IMR-90 (cell line): ENCODE results near the gene KIF18B. TPM values are rescaled to one million over a fixed set of nuclear protein-coding genes. Genes with fewer than 3 reads are reported as not detected.

Source experiments
- ATAC-seq: fragments of 200-7000 bp; cut with Tn5 transposase; 2 replicates; pipeline ENCODE4 v1.9.1; 2020; ENCODE audit warnings: low read depth, mild to moderate bottlenecking, moderate library complexity
- BruUV-seq: library from RNA; stranded (reverse); fragments of 400-500 nt; replicated peaks from 2 replicates; lab custom pipeline; 2021; lab: Mats Ljungman, UMichigan
- CTCF ChIA-PET: fragments of 300-600 bp; formaldehyde crosslinking; extraction: SDS; loops from one replicate; lab custom pipeline; 2021; ENCODE audit warnings: antibody characterized with exemption; lab: Yijun Ruan, JAX
- POLR2A ChIA-PET: fragments of 300-600 bp; sonication (Branson Sonifier 250); formaldehyde crosslinking; loops from one replicate; lab custom pipeline; 2022; ENCODE audit warnings: antibody characterized with exemption; ENCODE audit not compliant: unreplicated experiment; lab: Charles Lee
- DNase-seq: peaks from one replicate; pipeline ENCODE4 v3.0.0; 2013
- H2AFZ ChIP-seq: replicated peaks from 2 replicates; pipeline ENCODE3; 2013; ENCODE audit warnings: low read length, mild to moderate bottlenecking; ENCODE audit not compliant: poor library complexity
- H2AK5ac ChIP-seq: 2 replicates; pipeline ENCODE4 v1.6.1; 2013; ENCODE audit warnings: low read depth, low read length, inconsistent platforms
- H2AK9ac ChIP-seq: replicated peaks from 2 replicates; pipeline ENCODE3; 2013; ENCODE audit warnings: mild to moderate bottlenecking, low read depth, low read length, moderate library complexity; ENCODE audit not compliant: poor library complexity
- H2BK120ac ChIP-seq: 2 replicates; pipeline ENCODE4 v1.6.1; 2013; ENCODE audit warnings: low read depth, low read length, inconsistent platforms
- H2BK15ac ChIP-seq: 3 replicates; pipeline ENCODE4 v1.6.1; 2013; ENCODE audit warnings: low read depth, low read length, inconsistent platforms
- H2BK20ac ChIP-seq: 2 replicates; pipeline ENCODE4 v1.6.1; 2013; ENCODE audit warnings: low read depth, mild to moderate bottlenecking, inconsistent platforms, low read length, moderate library complexity
- H2BK5ac ChIP-seq: 2 replicates; pipeline ENCODE4 v1.6.1; 2013; ENCODE audit warnings: mild to moderate bottlenecking, low read depth, low read length, inconsistent platforms; ENCODE audit not compliant: poor library complexity, severe bottlenecking
- H3K14ac ChIP-seq: replicated peaks from 2 replicates; pipeline ENCODE4 v1.6.1; 2013; ENCODE audit warnings: low read depth, low read length, inconsistent platforms
- H3K18ac ChIP-seq: 2 replicates; pipeline ENCODE4 v1.6.1; 2013; ENCODE audit warnings: low read depth, low read length, control low read depth
- H3K23ac ChIP-seq: 2 replicates; pipeline ENCODE4 v1.6.1; 2013; ENCODE audit warnings: low read depth, low read length, inconsistent platforms
- H3K27ac ChIP-seq: 2 replicates; pipeline ENCODE4 v1.5.1; 2013; ENCODE audit warnings: mild to moderate bottlenecking, control low read depth, low read length; ENCODE audit not compliant: insufficient read depth
- H3K27me3 ChIP-seq: 2 replicates; pipeline ENCODE4 v1.6.1; 2013; ENCODE audit warnings: low read length; ENCODE audit not compliant: control insufficient read depth, insufficient read depth
- H3K36me3 ChIP-seq: 2 replicates; pipeline ENCODE4 v1.6.1; 2013; ENCODE audit warnings: low read length, mixed read lengths; ENCODE audit not compliant: control insufficient read depth, insufficient read depth
- H3K4ac ChIP-seq: 2 replicates; pipeline ENCODE4 v1.6.1; 2013; ENCODE audit warnings: low read depth, low read length, inconsistent platforms
- H3K4me1 ChIP-seq: 2 replicates; pipeline ENCODE4 v1.6.1; 2013; ENCODE audit warnings: low read length, mixed read lengths; ENCODE audit not compliant: control insufficient read depth, insufficient read depth
- H3K4me2 ChIP-seq: 2 replicates; pipeline ENCODE4 v1.6.1; 2013; ENCODE audit warnings: low read depth, mild to moderate bottlenecking, control low read depth, low read length, moderate library complexity
- H3K4me3 ChIP-seq: 2 replicates; pipeline ENCODE4 v1.5.1; 2013; ENCODE audit warnings: low read depth, mild to moderate bottlenecking, control low read depth, low read length, moderate library complexity; ENCODE audit not compliant: insufficient read depth
- H3K56ac ChIP-seq: 2 replicates; pipeline ENCODE4 v1.6.1; 2013; ENCODE audit warnings: low read length, inconsistent platforms; ENCODE audit not compliant: insufficient read depth; ENCODE audit errors: extremely low read depth
- H3K79me1 ChIP-seq, 2 experiments: 2 replicates each; pipeline ENCODE4 v1.6.1; 2013; ENCODE audit warnings: low read length in 2 of 2, inconsistent platforms in 1 of 2, low read depth in 1 of 2
- H3K9ac ChIP-seq: 2 replicates; pipeline ENCODE4 v1.6.1; 2013; ENCODE audit warnings: low read depth, low read length, control low read depth
- H3K9me1 ChIP-seq: 2 replicates; pipeline ENCODE4 v1.6.1; 2013; ENCODE audit warnings: low read length, inconsistent platforms; ENCODE audit not compliant: insufficient read depth
- H3K9me3 ChIP-seq: 2 replicates; pipeline ENCODE4 v1.6.1; 2013; ENCODE audit warnings: low read length; ENCODE audit not compliant: control insufficient read depth, insufficient read depth
- H4K20me1 ChIP-seq: 2 replicates; pipeline ENCODE4 v1.6.1; 2013; ENCODE audit warnings: low read length, inconsistent platforms; ENCODE audit not compliant: insufficient read depth
- H4K5ac ChIP-seq: 2 replicates; pipeline ENCODE4 v1.6.1; 2013; ENCODE audit warnings: mild to moderate bottlenecking, low read depth, low read length, control low read depth
- H4K8ac ChIP-seq, 2 experiments: 2 replicates each; pipeline ENCODE4 v1.6.1; 2013; ENCODE audit warnings: low read depth in 2 of 2, low read length in 2 of 2, control low read depth in 1 of 2, inconsistent platforms in 1 of 2
- H4K91ac ChIP-seq: 2 replicates; pipeline ENCODE4 v1.6.1; 2013; ENCODE audit warnings: low read depth, low read length, inconsistent platforms; ENCODE audit not compliant: insufficient read depth
- CEBPB ChIP-seq: IDR thresholded peaks from 2 replicates; pipeline ENCODE4 v1.6.1; 2012; ENCODE audit warnings: low read depth, low read length, improper control_type of control experiment
- POLR2A ChIP-seq: IDR thresholded peaks from 2 replicates; pipeline ENCODE4 v1.6.1; 2012; ENCODE audit warnings: mild to moderate bottlenecking, low read depth, low read length
- RAD21 ChIP-seq: IDR thresholded peaks from 2 replicates; pipeline ENCODE4 v1.6.1; 2012; ENCODE audit warnings: low read length, improper control_type of control experiment
- RCOR1 ChIP-seq: IDR thresholded peaks from 2 replicates; pipeline ENCODE4 v1.6.1; 2012; ENCODE audit warnings: mild to moderate bottlenecking, low read length, improper control_type of control experiment; ENCODE audit not compliant: insufficient replicate concordance
- SMC3 ChIP-seq: fragments of 150-350 bp; IDR thresholded peaks from 2 replicates; pipeline ENCODE4 v1.6.1; 2016; ENCODE audit warnings: low read depth, mild to moderate bottlenecking, antibody characterized with exemption, low read length, moderate library complexity
- WGBS, 2 experiments: methylation state at CpG; one replicate each; pipeline versions ENCODE4 v1.1.5 to v1.1.7; 2013; ENCODE audit warnings: missing lambda C conversion rate in 2 of 2; ENCODE audit not compliant: insufficient read length in 1 of 2; ENCODE audit errors: extremely low coverage in 2 of 2; 5-methylcytosine and 5-hydroxymethylcytosine counted together
- dilution Hi-C: fragments of 300-500 bp; cut with HindIII; formaldehyde crosslinking; loops from one replicate; pipeline ENCODE4 v1.14.3; 2018; ENCODE audit warnings: low sequenced_read_pairs; ENCODE audit not compliant: unreplicated experiment
- in situ Hi-C: fragments of 300-500 bp; cut with MboI; formaldehyde crosslinking; loops from 3 replicates; pipeline ENCODE4 v1.14.3; 2019; ENCODE audit warnings: low sequenced_read_pairs, inconsistent platforms, mixed read lengths
- intact Hi-C: fragments of 100-400 bp; cut with micrococcal nuclease; formaldehyde crosslinking; loops from 2 replicates; pipeline ENCODE4 v1.10.0; 2022
- polyA plus RNA-seq, 3 experiments: library from polyadenylated mRNA; depleted of rRNA; stranded (reverse); fragments of >200 nt; gene quantifications; 2 replicates each; pipeline ENCODE4 v1.2.3, GENCODE V29; 2012; ENCODE audit warnings: low replicate concordance in 1 of 3
- total RNA-seq: library from RNA; depleted of rRNA; stranded (reverse); fragments of >200 nt; gene quantifications from 2 replicates; pipeline ENCODE4 v1.2.3, GENCODE V29; 2012
- TF ChIP-seq, protein P1 (sequence below): conservative IDR thresholded peaks from 2 replicates; pipeline ENCODE4 v1.5.1; 2012; ENCODE audit warnings: mild to moderate bottlenecking, low read depth, low read length, improper control_type of control experiment

The KIF18B gene
- total and polyA plus RNA-seq, 2 of the 4 experiments (the other 2 are of a cell fraction): 1.3 to 16.0 TPM

DNA sequence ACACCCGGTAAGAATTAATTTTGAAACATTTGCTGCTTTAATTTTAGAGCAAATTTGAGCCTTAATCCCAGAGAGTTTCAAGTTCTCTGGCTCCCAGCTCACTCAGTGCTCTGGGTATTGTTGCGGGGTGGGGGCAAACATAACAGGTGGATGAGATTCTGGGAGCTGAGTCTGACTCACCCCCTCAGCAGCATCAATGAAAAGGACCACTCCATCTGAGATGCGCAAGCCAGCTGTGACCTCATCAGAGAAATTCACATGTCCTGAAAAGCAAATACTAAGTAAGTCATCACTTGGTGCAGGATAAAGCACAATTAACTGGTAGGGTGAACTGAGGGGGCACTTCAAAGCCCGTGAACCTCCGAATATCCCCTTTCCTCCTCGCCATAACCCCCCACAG, 68.2 kb downstream of the KIF18B start:
- WGBS, 2 experiments: no CpG with 5 or more reads among the region's 6 CpGs
- no peak overlapping the region for H4K8ac ChIP-seq

More for the DNA sequence above, 68.2 kb downstream of the KIF18B start:
- dilution Hi-C loops (no loop called here), intact Hi-C loops (no loop called here), in situ Hi-C loops (no loop called here)
- H3K36me3 ChIP-seq: peaks cover 51% of the 10 kb centered on the region
- no peak overlapping the region for H4K91ac ChIP-seq
- no peak overlapping the region for H3K4ac ChIP-seq
- H4K5ac ChIP-seq: no peak overlapping the region
- H3K4me3 ChIP-seq: no peak overlapping the region
- no peak overlapping the region for H3K14ac ChIP-seq
- H3K9ac ChIP-seq: no peak overlapping the region
- no peak overlapping the region for H2BK20ac ChIP-seq
- no peak overlapping the region for H2BK15ac ChIP-seq
- DNase-seq (no peak), ATAC-seq (no peak)
- H2BK120ac ChIP-seq: no peak overlapping the region
- ChIA-PET POLR2A (no interaction called here), CTCF (interaction anchor here (1.4 to 2.7 kb wide), 4 partner anchors 10 to 104 kb away, joined by 5 to 18 read pairs (median 13); no protein-coding TSS in a partner anchor)
- BruUV-seq: no TSS peak
- no peak overlapping the region for H3K56ac ChIP-seq
- H3K9me3 ChIP-seq: no peaks in the 10 kb centered on the region
- no peak overlapping the region for H3K4me2 ChIP-seq
- no peak overlapping the region for H2AK5ac ChIP-seq
- no peak overlapping the region for H3K23ac ChIP-seq
- TF ChIP-seq SMC3: no peak
- no peak for TF ChIP-seq POLR2A
- TF ChIP-seq, protein P1, sequence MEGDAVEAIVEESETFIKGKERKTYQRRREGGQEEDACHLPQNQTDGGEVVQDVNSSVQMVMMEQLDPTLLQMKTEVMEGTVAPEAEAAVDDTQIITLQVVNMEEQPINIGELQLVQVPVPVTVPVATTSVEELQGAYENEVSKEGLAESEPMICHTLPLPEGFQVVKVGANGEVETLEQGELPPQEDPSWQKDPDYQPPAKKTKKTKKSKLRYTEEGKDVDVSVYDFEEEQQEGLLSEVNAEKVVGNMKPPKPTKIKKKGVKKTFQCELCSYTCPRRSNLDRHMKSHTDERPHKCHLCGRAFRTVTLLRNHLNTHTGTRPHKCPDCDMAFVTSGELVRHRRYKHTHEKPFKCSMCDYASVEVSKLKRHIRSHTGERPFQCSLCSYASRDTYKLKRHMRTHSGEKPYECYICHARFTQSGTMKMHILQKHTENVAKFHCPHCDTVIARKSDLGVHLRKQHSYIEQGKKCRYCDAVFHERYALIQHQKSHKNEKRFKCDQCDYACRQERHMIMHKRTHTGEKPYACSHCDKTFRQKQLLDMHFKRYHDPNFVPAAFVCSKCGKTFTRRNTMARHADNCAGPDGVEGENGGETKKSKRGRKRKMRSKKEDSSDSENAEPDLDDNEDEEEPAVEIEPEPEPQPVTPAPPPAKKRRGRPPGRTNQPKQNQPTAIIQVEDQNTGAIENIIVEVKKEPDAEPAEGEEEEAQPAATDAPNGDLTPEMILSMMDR: no peak
- no peak for TF ChIP-seq CEBPB
- TF ChIP-seq RAD21: no peak
- no peak for TF ChIP-seq RCOR1
- no peaks in the 10 kb centered on the region for H4K20me1 ChIP-seq
- no peak overlapping the region for H3K27ac ChIP-seq
- H3K27me3 ChIP-seq: no peaks in the 10 kb centered on the region
- no peak overlapping the region for H2AK9ac ChIP-seq
- no peak overlapping the region for H2AFZ ChIP-seq
- H3K4me1 ChIP-seq: no peaks in the 10 kb centered on the region
- H2BK5ac ChIP-seq: no peak overlapping the region
- H3K9me1 ChIP-seq: no peaks in the 10 kb centered on the region
- peaks cover 0 to 11% of the 10 kb centered on the region in 2 experiments; a peak in 2 of 4 replicates for H3K79me1 ChIP-seq
- no peak overlapping the region for H3K18ac ChIP-seq
